Naive thymus-derived CD4-positive, alpha-beta T cell (primary cell): Measurements from ENCODE around the gene MPPE1. TPM values are rescaled to one million over a fixed set of nuclear protein-coding genes. Genes with fewer than 3 reads are reported as not detected.
A peak's percentile ranks its signal among the peaks of the same experiment; 100 is the strongest.

ENCODE experiments used
- ATAC-seq: fragments of 150-1000 bp; cut with Tn5 transposase; 2 replicates; pipeline ENCODE4 v1.10.0; 2021; ENCODE audit warnings: mild to moderate bottlenecking, moderate library complexity
- CTCF ChIA-PET: fragments of 350-600 bp; sonication (Branson Sonifier 250); formaldehyde crosslinking; loops from one replicate; lab custom pipeline; 2021; ENCODE audit warnings: antibody characterized with exemption; lab: Charles Lee
- POLR2A ChIA-PET: fragments of 350-600 bp; sonication (Branson Sonifier 250); formaldehyde crosslinking; loops from one replicate; lab custom pipeline; 2021; ENCODE audit warnings: antibody characterized with exemption, inconsistent platforms; lab: Charles Lee
- DNase-seq, 9 donors: peaks; one replicate each; pipeline versions ENCODE4 v3.0.0 to v3.0.0-alpha.2; 2020 to 2022; ENCODE audit warnings: mixed read lengths in 1 of 9
- H3K27ac ChIP-seq: one replicate; pipeline ENCODE4 v1.7.0; 2013; ENCODE audit warnings: mild to moderate bottlenecking, low read depth, low read length, moderate library complexity
- H3K27me3 ChIP-seq, 2 donors: one replicate each; pipeline ENCODE4 v1.7.0; 2013; ENCODE audit warnings: low read length in 2 of 2, mild to moderate bottlenecking in 2 of 2, moderate library complexity in 2 of 2; ENCODE audit not compliant: control insufficient read depth in 2 of 2, insufficient read depth in 2 of 2
- H3K36me3 ChIP-seq, 3 experiments: 1 replicate in 2 of 3; 2 replicates in 1 of 3; pipeline ENCODE4 v1.7.0; 2013; ENCODE audit warnings: low read length in 3 of 3, mild to moderate bottlenecking in 3 of 3, moderate library complexity in 1 of 3; ENCODE audit not compliant: insufficient read depth in 3 of 3, control insufficient read depth in 2 of 3
- H3K4me1 ChIP-seq, 2 donors: one replicate each; pipeline ENCODE4 v1.7.0; 2013; ENCODE audit warnings: low read length in 2 of 2, mild to moderate bottlenecking in 2 of 2, moderate library complexity in 1 of 2; ENCODE audit not compliant: control insufficient read depth in 2 of 2, insufficient read depth in 2 of 2
- H3K4me3 ChIP-seq: 2 replicates; pipeline ENCODE4 v1.7.0; 2013; ENCODE audit warnings: mild to moderate bottlenecking, low read length
- H3K9me3 ChIP-seq, 3 experiments: 1 replicate in 2 of 3; 2 replicates in 1 of 3; pipeline ENCODE4 v1.7.0; 2013; ENCODE audit warnings: low read length in 3 of 3; ENCODE audit not compliant: control insufficient read depth in 2 of 3
- H3K27ac Mint-ChIP-seq, 9 donors: one replicate each; pipeline ENCODE4 v1.8.0; 2020 to 2022; ENCODE audit warnings: mixed read lengths in 9 of 9, mild to moderate bottlenecking in 8 of 9, moderate library complexity in 5 of 9, inconsistent platforms in 2 of 9
- H3K27me3 Mint-ChIP-seq, 5 donors: one replicate each; pipeline ENCODE4 v1.8.0; 2021 to 2022; ENCODE audit warnings: mixed read lengths in 5 of 5, mild to moderate bottlenecking in 1 of 5
- H3K36me3 Mint-ChIP-seq, 5 donors: one replicate each; pipeline ENCODE4 v1.8.0; 2020 to 2022; ENCODE audit warnings: mixed read lengths in 5 of 5, mild to moderate bottlenecking in 3 of 5, inconsistent platforms in 1 of 5
- H3K4me1 Mint-ChIP-seq, 7 donors: one replicate each; pipeline ENCODE4 v1.8.0; 2020 to 2022; ENCODE audit warnings: mixed read lengths in 7 of 7, mild to moderate bottlenecking in 3 of 7, inconsistent platforms in 1 of 7
- H3K4me3 Mint-ChIP-seq, 10 donors: one replicate each; pipeline ENCODE4 v1.8.0; 2020 to 2022; ENCODE audit warnings: mild to moderate bottlenecking in 10 of 10, mixed read lengths in 10 of 10, moderate library complexity in 6 of 10, inconsistent platforms in 2 of 10
- H3K9me3 Mint-ChIP-seq, 11 donors: one replicate each; pipeline ENCODE4 v1.8.0; 2020 to 2022; ENCODE audit warnings: mixed read lengths in 11 of 11, mild to moderate bottlenecking in 4 of 11, inconsistent platforms in 1 of 11, moderate library complexity in 1 of 11
- intact Hi-C, 2 donors: fragments of 100-400 bp; cut with micrococcal nuclease; formaldehyde crosslinking; loops; one replicate each; pipeline ENCODE4 v1.15.1; 2023
- polyA plus RNA-seq, 2 donors: library from polyadenylated mRNA; unstranded; fragments of 300-500 nt; fragmentation: Illumina TruSeq; gene quantifications; one replicate each; pipeline ENCODE4 v1.2.3, GENCODE V29; 2021
- total RNA-seq, 6 experiments: library from RNA in 5 of 6; stranded (reverse) in 5 of 6; gene quantifications; 1 replicate in 5 of 6; 2 replicates in 1 of 6; pipeline ENCODE4 v1.2.3 and lab custom pipeline; 2021 to 2026

MPPE1 gene
- total and polyA plus RNA-seq, 7 experiments from 2014 or later, result 45.6 to 88.0 (median 70.3) TPM

GRCh38 chr18:11872479-11873136 is 35.5 kb downstream of the MPPE1 start:
- DNase-seq, result peak in 3 of 9 donors; percentile 8 to 22 (median 9)
- Histone ChIP-seq H3K4me3 (no peak overlapping the region), H3K27ac (no peak overlapping the region), H3K36me3 (no peaks in the 10 kb centered on the region), H3K27me3 (no peaks in the 10 kb centered on the region), H3K4me1 (no peaks in the 10 kb centered on the region), H3K9me3 (no peaks in the 10 kb centered on the region)
- H3K36me3 Mint-ChIP-seq, result peaks cover 1 to 15% (median 6%) of the 10 kb centered on the region in 5 donors
- H3K27me3 Mint-ChIP-seq, result peaks cover 0 to 13% (median 0%) of the 10 kb centered on the region in 5 donors
- intact Hi-C loops, result loop anchor here (2.0 kb wide), 2 partner anchors 140 to 1312 kb away; no protein-coding TSS in a partner anchor
- no peaks in the 10 kb centered on the region for H3K4me1 Mint-ChIP-seq
- no peak overlapping the region for H3K27ac Mint-ChIP-seq
- ATAC-seq, result peak; percentile 54
- CTCF ChIA-PET, result no interaction called here
- H3K4me3 Mint-ChIP-seq, result no peak overlapping the region
- H3K9me3 Mint-ChIP-seq, result peaks cover 0 to 3% (median 0%) of the 10 kb centered on the region in 11 donors
- POLR2A ChIA-PET, result no interaction called here

- Histone ChIP-seq H3K9me3 (no peaks in the 10 kb centered on the region), H3K27ac (no peak overlapping the region), H3K36me3 (no peaks in the 10 kb centered on the region), H3K27me3 (no peaks in the 10 kb centered on the region), H3K4me1 (no peaks in the 10 kb centered on the region), H3K4me3 (no peak overlapping the region)
- no peak for ATAC-seq
- ChIA-PET POLR2A (no interaction called here), CTCF (interaction anchor here (1.6 kb wide), 1 partner anchor 138 kb away, joined by 6 read pairs; no protein-coding TSS in a partner anchor)
- intact Hi-C loops, result no loop called here
- no peaks in the 10 kb centered on the region for H3K4me1 Mint-ChIP-seq
- no peak overlapping the region for H3K27ac Mint-ChIP-seq
- H3K36me3 Mint-ChIP-seq, result peaks cover 0 to 9% (median 6%) of the 10 kb centered on the region in 5 donors
- peaks cover 0 to 16% (median 5%) of the 10 kb centered on the region in 5 donors for H3K27me3 Mint-ChIP-seq
- DNase-seq, result no peak
- H3K9me3 Mint-ChIP-seq, result peaks cover 0 to 3% (median 0%) of the 10 kb centered on the region in 11 donors
- H3K4me3 Mint-ChIP-seq, result no peak overlapping the region
Observed at GRCh38 chr18:11871501-11871900, 36.6 kb downstream of the MPPE1 start.

- Histone ChIP-seq H3K4me1 (no peaks in the 10 kb centered on the region), H3K9me3 (no peaks in the 10 kb centered on the region), H3K27ac (no peak overlapping the region), H3K27me3 (no peaks in the 10 kb centered on the region), H3K36me3 (no peaks in the 10 kb centered on the region), H3K4me3 (no peak overlapping the region)
- peaks cover 0 to 2% (median 0%) of the 10 kb centered on the region in 7 donors for H3K4me1 Mint-ChIP-seq
- intact Hi-C loops, result no loop called here
- no peaks in the 10 kb centered on the region for H3K36me3 Mint-ChIP-seq
- ChIA-PET CTCF (no interaction called here), POLR2A (no interaction called here)
- no peaks in the 10 kb centered on the region for H3K9me3 Mint-ChIP-seq
- no peak overlapping the region for H3K4me3 Mint-ChIP-seq
- no peak for ATAC-seq
- DNase-seq, result no peak
- peaks cover 0 to 20% (median 5%) of the 10 kb centered on the region in 5 donors for H3K27me3 Mint-ChIP-seq
- no peak overlapping the region for H3K27ac Mint-ChIP-seq
Observed at GRCh38 chr18:11868230-11868629, 39.9 kb downstream of the MPPE1 start.

- POLR2A ChIA-PET, result no interaction called here
- CTCF ChIA-PET, result no interaction called here
- ATAC-seq (no peak), DNase-seq (no peak)
- no peaks in the 10 kb centered on the region for H3K27me3 ChIP-seq
- Mint-ChIP-seq H3K36me3 (no peaks in the 10 kb centered on the region), H3K27me3 (peaks cover 0 to 22% (median 5%) of the 10 kb centered on the region in 5 donors), H3K9me3 (no peaks in the 10 kb centered on the region), H3K4me1 (peaks cover 0 to 5% (median 0%) of the 10 kb centered on the region in 7 donors), H3K4me3 (no peak overlapping the region), H3K27ac (no peak overlapping the region)
- no peaks in the 10 kb centered on the region for H3K4me1 ChIP-seq
- H3K4me3 ChIP-seq, result no peak overlapping the region
- H3K27ac ChIP-seq, result no peak overlapping the region
- intact Hi-C loops, result no loop called here
- H3K36me3 ChIP-seq, result no peaks in the 10 kb centered on the region
- no peaks in the 10 kb centered on the region for H3K9me3 ChIP-seq
Observed at GRCh38 chr18:11866764-11867163, 41.4 kb downstream of the MPPE1 start.

GRCh38 chr18:11866329-11866728 is 41.8 kb downstream of the MPPE1 start:
- Histone ChIP-seq H3K27ac (no peak overlapping the region), H3K4me1 (no peaks in the 10 kb centered on the region), H3K36me3 (no peaks in the 10 kb centered on the region), H3K4me3 (no peak overlapping the region), H3K9me3 (no peaks in the 10 kb centered on the region), H3K27me3 (no peaks in the 10 kb centered on the region)
- Mint-ChIP-seq H3K27ac (no peak overlapping the region), H3K4me1 (peaks cover 0 to 6% (median 0%) of the 10 kb centered on the region in 7 donors), H3K4me3 (no peak overlapping the region), H3K36me3 (no peaks in the 10 kb centered on the region), H3K27me3 (peaks cover 0 to 22% (median under 1%) of the 10 kb centered on the region in 5 donors), H3K9me3 (no peaks in the 10 kb centered on the region)
- ChIA-PET POLR2A (no interaction called here), CTCF (no interaction called here)
- intact Hi-C loops, result no loop called here
- no peak for ATAC-seq
- DNase-seq, result no peak

- H3K27ac ChIP-seq, result no peak overlapping the region
- H3K4me1 ChIP-seq, result no peaks in the 10 kb centered on the region
- CTCF ChIA-PET, result interaction anchor here (0.6 to 1.1 kb wide), 2 partner anchors 10 to 69 kb away, joined by 3 to 4 read pairs; no protein-coding TSS in a partner anchor
- DNase-seq, result no peak
- intact Hi-C loops, result no loop called here
- POLR2A ChIA-PET, result no interaction called here
- no peak overlapping the region for H3K4me3 ChIP-seq
- no peaks in the 10 kb centered on the region for H3K27me3 ChIP-seq
- Mint-ChIP-seq H3K4me1 (peaks cover 0 to 7% (median 0%) of the 10 kb centered on the region in 7 donors), H3K36me3 (no peaks in the 10 kb centered on the region), H3K4me3 (no peak overlapping the region), H3K27ac (no peak overlapping the region), H3K9me3 (no peaks in the 10 kb centered on the region), H3K27me3 (peaks cover 0 to 22% (median 0%) of the 10 kb centered on the region in 5 donors)
- H3K9me3 ChIP-seq, result no peaks in the 10 kb centered on the region
- no peaks in the 10 kb centered on the region for H3K36me3 ChIP-seq
- no peak for ATAC-seq
Observed at GRCh38 chr18:11865071-11865470, 43.0 kb downstream of the MPPE1 start.

- Histone ChIP-seq H3K4me1 (no peaks in the 10 kb centered on the region), H3K36me3 (no peaks in the 10 kb centered on the region), H3K27ac (no peak overlapping the region), H3K27me3 (no peaks in the 10 kb centered on the region), H3K9me3 (no peaks in the 10 kb centered on the region), H3K4me3 (no peak overlapping the region)
- Mint-ChIP-seq H3K4me3 (no peak overlapping the region), H3K9me3 (no peaks in the 10 kb centered on the region), H3K4me1 (peaks cover 0 to 7% (median 0%) of the 10 kb centered on the region in 7 donors), H3K27me3 (peaks cover 0 to 19% (median 0%) of the 10 kb centered on the region in 5 donors), H3K36me3 (no peaks in the 10 kb centered on the region), H3K27ac (no peak overlapping the region)
- DNase-seq, result no peak
- POLR2A ChIA-PET, result no interaction called here
- no peak for ATAC-seq
- CTCF ChIA-PET, result interaction anchor here (1.1 kb wide), 1 partner anchor 10 kb away, joined by 3 read pairs; no protein-coding TSS in a partner anchor
- intact Hi-C loops, result no loop called here
Observed at GRCh38 chr18:11864471-11864870, 43.6 kb downstream of the MPPE1 start.
